ENCODE measurements around the gene TBX18.

TBX18 gene

DNA sequence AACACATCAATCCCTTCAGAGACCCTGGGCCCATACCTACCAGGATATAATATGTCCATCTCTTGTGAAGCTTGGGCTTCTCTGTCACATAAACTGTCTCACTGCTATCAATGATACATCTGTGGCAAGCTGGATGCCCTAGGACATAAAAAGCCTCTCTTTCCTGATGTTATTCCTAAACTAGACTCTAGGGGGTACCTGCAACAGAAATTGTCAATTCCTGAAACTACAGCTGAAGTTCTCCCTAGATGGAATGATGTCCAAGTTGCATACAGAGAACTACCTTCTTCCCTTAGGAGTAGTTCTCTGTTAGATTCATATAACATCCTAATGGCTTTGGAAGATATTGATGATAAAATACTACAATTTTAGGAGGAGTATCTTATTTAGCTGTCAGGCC lies 35.8 kb downstream of the TBX18 start:
- Histone ChIP-seq H3K27ac (ENCODE audit: low read depth, low read length) (no peak overlapping the region), H4K12ac (ENCODE audit: low read depth, low read length) (no peak overlapping the region), H3K9ac (ENCODE audit: low read length) (no peak overlapping the region), H3K4ac (ENCODE audit: low read depth, low read length) (no peak overlapping the region), H3K79me1 (ENCODE audit: low read length) (no peaks in the 10 kb centered on the region), H2BK12ac (ENCODE audit: low read length) (no peak overlapping the region), H3K27me3 (ENCODE audit: insufficient read depth, low read length) (no peaks in the 10 kb centered on the region), H3K4me3 (ENCODE audit: low read depth, low read length) (no peak overlapping the region), H3K36me3 (ENCODE audit: control insufficient read depth in 1 of 2, insufficient read depth in 2 of 2, low read length in 2 of 2) (no peaks in the 10 kb centered on the region), H3K23ac (ENCODE audit: low read length) (no peak overlapping the region), H3K4me2 (ENCODE audit: low read length) (no peak overlapping the region), H3K4me1 (ENCODE audit: control insufficient read depth in 1 of 2, insufficient read depth in 2 of 2, low read length in 2 of 2) (no peaks in the 10 kb centered on the region), H4K91ac (ENCODE audit: low read depth, low read length) (no peak overlapping the region), H2BK120ac (ENCODE audit: insufficient read depth, low read length, poor library complexity) (no peak overlapping the region), H4K8ac (ENCODE audit: low read depth, low read length) (no peak overlapping the region), H3K18ac (ENCODE audit: low read length) (no peak overlapping the region), H3K79me2 (ENCODE audit: control insufficient read depth, insufficient read depth, low read length, poor library complexity) (no peaks in the 10 kb centered on the region), H3K9me3 (ENCODE audit: insufficient read depth, low read depth, low read length) (no peaks in the 10 kb centered on the region), H2AFZ (ENCODE audit: insufficient read depth, low read length, poor library complexity) (no peak overlapping the region), H2BK5ac (ENCODE audit: low read depth, low read length, poor library complexity) (no peak overlapping the region), H3K14ac (ENCODE audit: low read length) (no peak overlapping the region), H2AK5ac (ENCODE audit: low read length) (no peak overlapping the region)
- DNase-seq: peak in 1 of 2 donors; percentile 35

DNA sequence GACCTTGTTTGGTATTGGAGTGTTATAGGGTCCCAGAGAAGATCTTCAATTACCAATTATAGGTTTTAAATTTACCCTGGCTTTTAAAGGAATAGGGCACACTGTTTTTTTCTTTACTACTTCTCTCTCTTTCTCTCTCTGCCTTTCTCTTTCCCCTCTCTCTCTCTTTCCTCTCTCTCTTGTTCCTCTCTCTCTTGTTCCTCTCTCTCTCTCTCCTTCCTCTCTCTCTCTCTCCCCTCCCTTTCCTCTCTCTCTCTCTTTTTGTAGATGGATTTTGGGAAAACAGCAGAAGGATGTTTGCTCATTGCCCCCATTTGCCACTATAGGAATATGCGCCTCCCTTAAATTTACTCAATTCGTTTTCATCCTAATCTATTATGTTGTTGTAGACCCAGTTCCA lies 45.2 kb downstream of the TBX18 start:
- H3K27ac ChIP-seq (ENCODE audit: low read depth, low read length): no peak overlapping the region
- H4K12ac ChIP-seq (ENCODE audit: low read depth, low read length): no peak overlapping the region
- H3K9ac ChIP-seq (ENCODE audit: low read length): no peak overlapping the region
- H2BK5ac ChIP-seq (ENCODE audit: low read depth, low read length, poor library complexity): no peak overlapping the region
- H2AK5ac ChIP-seq (ENCODE audit: low read length): no peak overlapping the region
- H4K8ac ChIP-seq (ENCODE audit: low read depth, low read length): no peak overlapping the region
- no peaks in the 10 kb centered on the region for H3K79me2 ChIP-seq (ENCODE audit: control insufficient read depth, insufficient read depth, low read length, poor library complexity)
- no peaks in the 10 kb centered on the region for H3K36me3 ChIP-seq (ENCODE audit: control insufficient read depth in 1 of 2, insufficient read depth in 2 of 2, low read length in 2 of 2)
- H3K23ac ChIP-seq (ENCODE audit: low read length): no peak overlapping the region
- H2BK12ac ChIP-seq (ENCODE audit: low read length): no peak overlapping the region
- no peak overlapping the region for H3K4me3 ChIP-seq (ENCODE audit: low read depth, low read length)
- H3K18ac ChIP-seq (ENCODE audit: low read length): no peak overlapping the region
- no peak overlapping the region for H4K91ac ChIP-seq (ENCODE audit: low read depth, low read length)
- H3K4me1 ChIP-seq (ENCODE audit: control insufficient read depth in 1 of 2, insufficient read depth in 2 of 2, low read length in 2 of 2): no peaks in the 10 kb centered on the region
- no peak for DNase-seq
- no peak overlapping the region for H2BK120ac ChIP-seq (ENCODE audit: insufficient read depth, low read length, poor library complexity)
- H3K9me3 ChIP-seq (ENCODE audit: insufficient read depth, low read depth, low read length): no peaks in the 10 kb centered on the region
- no peaks in the 10 kb centered on the region for H3K79me1 ChIP-seq (ENCODE audit: low read length)
- H3K4me2 ChIP-seq (ENCODE audit: low read length): no peak overlapping the region
- H3K27me3 ChIP-seq (ENCODE audit: insufficient read depth, low read length): no peaks in the 10 kb centered on the region
- no CpG with 5 or more reads among the region's 2 CpGs for WGBS (ENCODE audit: extremely low coverage, insufficient coverage, insufficient read length)
- H2AFZ ChIP-seq (ENCODE audit: insufficient read depth, low read length, poor library complexity): no peak overlapping the region
- H3K14ac ChIP-seq (ENCODE audit: low read length): no peak overlapping the region
- no peak overlapping the region for H3K4ac ChIP-seq (ENCODE audit: low read depth, low read length)

DNA sequence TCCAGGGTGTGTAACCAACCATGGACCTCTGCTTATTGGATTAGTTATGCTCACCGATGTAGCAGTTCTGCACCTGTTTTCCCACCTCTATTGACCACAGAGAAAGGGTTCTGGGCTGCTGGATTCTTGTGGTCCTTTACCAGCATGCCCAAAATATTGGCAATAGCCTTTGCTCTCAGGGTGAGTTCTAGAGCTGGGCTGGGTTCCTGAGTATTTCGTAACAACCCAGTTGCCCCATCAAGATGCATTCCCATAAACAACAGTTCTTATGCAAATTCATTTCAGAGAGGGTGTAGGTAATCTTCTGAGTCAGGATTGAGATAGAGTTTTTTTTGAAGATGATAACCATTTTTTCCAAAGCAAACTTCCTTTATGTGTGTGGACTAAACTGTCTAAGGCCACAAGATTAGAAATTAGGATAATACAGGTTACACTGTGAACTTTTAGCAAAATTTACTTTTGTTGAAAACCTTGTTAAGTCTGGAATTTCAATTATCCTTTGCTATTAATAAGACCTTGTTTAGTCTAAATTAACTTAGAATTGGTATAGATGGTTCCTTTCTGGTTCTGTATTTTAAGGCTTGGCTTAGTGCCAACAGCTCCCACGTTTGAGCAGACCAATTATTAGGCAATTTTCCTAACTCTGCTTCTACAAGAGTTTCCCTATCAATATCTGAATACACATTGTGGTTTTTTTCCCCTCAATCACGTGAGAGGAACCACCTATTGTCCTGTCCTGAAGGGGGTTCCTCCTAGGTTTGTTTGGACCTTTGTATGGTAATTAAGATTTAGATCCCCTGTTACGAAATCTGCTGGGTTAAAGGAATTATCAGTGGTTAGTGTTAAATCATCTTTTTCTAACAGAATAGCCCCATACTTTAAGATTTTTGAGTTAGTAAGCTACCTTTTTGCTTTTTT lies 46.1 kb downstream of the TBX18 start:
- Histone ChIP-seq H2AFZ (ENCODE audit: insufficient read depth, low read length, poor library complexity) (no peak overlapping the region), H3K4ac (ENCODE audit: low read depth, low read length) (no peak overlapping the region), H2BK5ac (ENCODE audit: low read depth, low read length, poor library complexity) (no peak overlapping the region), H2BK12ac (ENCODE audit: low read length) (no peak overlapping the region), H3K79me2 (ENCODE audit: control insufficient read depth, insufficient read depth, low read length, poor library complexity) (no peaks in the 10 kb centered on the region), H3K18ac (ENCODE audit: low read length) (no peak overlapping the region), H3K4me1 (ENCODE audit: control insufficient read depth in 1 of 2, insufficient read depth in 2 of 2, low read length in 2 of 2) (no peaks in the 10 kb centered on the region), H4K12ac (ENCODE audit: low read depth, low read length) (no peak overlapping the region), H3K9me3 (ENCODE audit: insufficient read depth, low read depth, low read length) (no peaks in the 10 kb centered on the region), H2BK120ac (ENCODE audit: insufficient read depth, low read length, poor library complexity) (no peak overlapping the region), H3K79me1 (ENCODE audit: low read length) (no peaks in the 10 kb centered on the region), H4K91ac (ENCODE audit: low read depth, low read length) (no peak overlapping the region), H3K36me3 (ENCODE audit: control insufficient read depth in 1 of 2, insufficient read depth in 2 of 2, low read length in 2 of 2) (no peaks in the 10 kb centered on the region), H3K23ac (ENCODE audit: low read length) (no peak overlapping the region), H3K4me3 (ENCODE audit: low read depth, low read length) (no peak overlapping the region), H3K27me3 (ENCODE audit: insufficient read depth, low read length) (no peaks in the 10 kb centered on the region), H3K9ac (ENCODE audit: low read length) (no peak overlapping the region), H3K4me2 (ENCODE audit: low read length) (no peak overlapping the region), H3K27ac (ENCODE audit: low read depth, low read length) (no peak overlapping the region), H2AK5ac (ENCODE audit: low read length) (no peak overlapping the region), H3K14ac (ENCODE audit: low read length) (no peak overlapping the region), H4K8ac (ENCODE audit: low read depth, low read length) (no peak overlapping the region)
- DNase-seq: no peak
- no CpG with 5 or more reads among the region's 5 CpGs for WGBS (ENCODE audit: extremely low coverage, insufficient coverage, insufficient read length)

DNA sequence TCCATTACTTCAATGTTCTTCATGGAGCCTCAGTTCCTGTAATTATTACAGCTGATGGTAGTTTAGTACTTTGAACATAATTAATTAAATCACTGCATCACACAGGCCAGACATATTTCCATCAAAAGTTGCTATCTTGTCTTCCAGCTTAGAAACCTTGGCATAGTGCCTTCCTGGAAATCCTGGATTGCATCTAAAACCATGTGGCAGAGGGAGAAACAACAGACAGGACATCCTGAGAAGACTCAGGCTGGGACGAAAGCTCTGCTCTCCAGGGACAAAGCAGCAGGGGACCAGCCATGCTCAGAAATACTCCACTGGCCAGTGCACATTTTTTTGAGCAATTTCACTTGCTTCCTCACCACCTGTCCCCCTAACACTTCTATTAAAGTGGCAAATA lies 55.3 kb downstream of the TBX18 start:
- Histone ChIP-seq H3K4ac (ENCODE audit: low read depth, low read length) (no peak overlapping the region), H3K79me2 (ENCODE audit: control insufficient read depth, insufficient read depth, low read length, poor library complexity) (no peaks in the 10 kb centered on the region), H3K9ac (ENCODE audit: low read length) (no peak overlapping the region), H3K27me3 (ENCODE audit: insufficient read depth, low read length) (no peaks in the 10 kb centered on the region), H3K4me1 (ENCODE audit: control insufficient read depth in 1 of 2, insufficient read depth in 2 of 2, low read length in 2 of 2) (no peaks in the 10 kb centered on the region), H2BK12ac (ENCODE audit: low read length) (no peak overlapping the region), H3K14ac (ENCODE audit: low read length) (no peak overlapping the region), H3K4me2 (ENCODE audit: low read length) (no peak overlapping the region), H3K18ac (ENCODE audit: low read length) (no peak overlapping the region), H3K27ac (ENCODE audit: low read depth, low read length) (no peak overlapping the region), H2AFZ (ENCODE audit: insufficient read depth, low read length, poor library complexity) (no peak overlapping the region), H2BK120ac (ENCODE audit: insufficient read depth, low read length, poor library complexity) (no peak overlapping the region), H3K9me3 (ENCODE audit: insufficient read depth, low read depth, low read length) (peaks cover 3% of the 10 kb centered on the region), H3K4me3 (ENCODE audit: low read depth, low read length) (no peak overlapping the region), H2AK5ac (ENCODE audit: low read length) (no peak overlapping the region), H3K36me3 (ENCODE audit: control insufficient read depth in 1 of 2, insufficient read depth in 2 of 2, low read length in 2 of 2) (no peaks in the 10 kb centered on the region), H3K79me1 (ENCODE audit: low read length) (no peaks in the 10 kb centered on the region), H3K23ac (ENCODE audit: low read length) (no peak overlapping the region), H4K12ac (ENCODE audit: low read depth, low read length) (no peak overlapping the region), H4K91ac (ENCODE audit: low read depth, low read length) (no peak overlapping the region), H2BK5ac (ENCODE audit: low read depth, low read length, poor library complexity) (no peak overlapping the region), H4K8ac (ENCODE audit: low read depth, low read length) (no peak overlapping the region)
- WGBS (ENCODE audit: extremely low coverage, insufficient coverage, insufficient read length): no CpG with 5 or more reads among the region's 1 CpG
- DNase-seq: no peak

All from trophoblast cell (in vitro differentiated cells and primary cell).